Measurements from ENCODE around the gene CNOT10. TPM values are rescaled to one million over a fixed set of nuclear protein-coding genes. Genes with fewer than 3 reads are reported as not detected.
"Not testable (repeated sequence)": the region's sequence is repeated elsewhere in the genome, so short reads cannot be mapped to it uniquely, and the experiment has no call there.

The CNOT10 gene
- total and polyA plus RNA-seq, 2 donors (not counting 1 experiment from before 2014, with no cell fraction given) = 22.6 to 69.0 TPM

GRCh38 chr3:32781211-32781968, 96.4 kb downstream of the CNOT10 start:
- H3K9me3 Mint-ChIP-seq (ENCODE audit: insufficient read depth) = no peaks in the 10 kb centered on the region
- no peak overlapping the region for H3K27ac ChIP-seq (ENCODE audit: low read length in 2 of 2)
- no peaks in the 10 kb centered on the region for H3K27me3 Mint-ChIP-seq
- peaks cover 8% of the 10 kb centered on the region for H3K4me1 Mint-ChIP-seq
- peak; percentile 81 for DNase-seq
- H3K4me2 ChIP-seq (replicated peaks; ENCODE audit: low read depth, low read length, poor library complexity, severe bottlenecking) = peak overlapping the region; percentile 97
- intact Hi-C loops (cut with micrococcal nuclease) = loop anchor here (1.0 kb wide), 1 partner anchor 96 kb away; the partner anchor contains the start of gene CNOT10
- peaks cover 0 to 13% (median 0%) of the 10 kb centered on the region in 4 experiments for H3K27me3 ChIP-seq (replicated peaks in 1 of 4; ENCODE audit: control extremely low read depth in 1 of 4, control insufficient read depth in 3 of 4, insufficient read depth in 4 of 4, low read length in 3 of 4)
- H3K4me3 Mint-ChIP-seq = peak overlapping the region; percentile 96
- WGBS (ENCODE audit: insufficient coverage) = under 1% methylated on average over 52 of the region's 59 CpGs
- peak overlapping the region; percentile 90 for H2AFZ ChIP-seq (ENCODE audit: insufficient read depth, low read depth, low read length, poor library complexity, severe bottlenecking)
- peak overlapping the region; percentile 52 to 84 (median 70) for H3K4me3 ChIP-seq (ENCODE audit: control extremely low read depth in 1 of 5, extremely low read depth in 1 of 5, insufficient read depth in 1 of 5, low read depth in 2 of 5, low read length in 4 of 5)
- no peaks in the 10 kb centered on the region for H3K79me2 ChIP-seq (ENCODE audit: control insufficient read depth, insufficient read depth, low read length)
- H3K27ac Mint-ChIP-seq = peak overlapping the region; percentile 73
- no peaks in the 10 kb centered on the region for H3K9me3 ChIP-seq (ENCODE audit: control extremely low read depth in 1 of 3, control insufficient read depth in 2 of 3, insufficient read depth in 1 of 3, low read length in 2 of 3)
- TF ChIP-seq CTCF (IDR thresholded peaks at IDR 0.05) = peak; percentile 90
- TF ChIP-seq EZH2 (IDR thresholded peaks at IDR 0.05; ENCODE audit: borderline replicate concordance, insufficient read depth, low read depth, low read length, poor library complexity, severe bottlenecking) = no peak
- peak; percentile 91 for ATAC-seq (ENCODE audit: low read depth)
- H3K9ac ChIP-seq (ENCODE audit: low read length) = peak overlapping the region; percentile 83
- CTCF ChIA-PET = interaction anchor here (0.9 to 2.1 kb wide), 7 partner anchors 10 to 272 kb away, joined by 3 to 8 read pairs (median 5); no protein-coding TSS in a partner anchor
- no peaks in the 10 kb centered on the region for H4K20me1 ChIP-seq (ENCODE audit: control insufficient read depth, insufficient read depth, low read length, poor library complexity, severe bottlenecking)
- POLR2A ChIA-PET = no interaction called here
- peaks cover 4 to 10% of the 10 kb centered on the region in 2 donors for H3K4me1 ChIP-seq (ENCODE audit: control insufficient read depth in 2 of 2, insufficient read depth in 2 of 2, low read length in 2 of 2)
- H3K36me3 ChIP-seq (replicated peaks in 1 of 2; ENCODE audit: control extremely low read depth in 1 of 2, control insufficient read depth in 1 of 2, extremely low read depth in 1 of 2, insufficient read depth in 2 of 2, low read length in 1 of 2) = no peaks in the 10 kb centered on the region

- H3K4me2 ChIP-seq (replicated peaks; ENCODE audit: low read depth, low read length, poor library complexity, severe bottlenecking); H3K9me3 ChIP-seq (ENCODE audit: control extremely low read depth in 1 of 3, control insufficient read depth in 2 of 3, insufficient read depth in 1 of 3, low read length in 2 of 3); H3K27me3 Mint-ChIP-seq; H3K4me3 ChIP-seq (ENCODE audit: control extremely low read depth in 1 of 5, extremely low read depth in 1 of 5, insufficient read depth in 1 of 5, low read depth in 2 of 5, low read length in 4 of 5); H3K9me3 Mint-ChIP-seq (ENCODE audit: insufficient read depth); H3K27ac ChIP-seq (ENCODE audit: low read length in 2 of 2); H3K4me1 Mint-ChIP-seq; H4K20me1 ChIP-seq (ENCODE audit: control insufficient read depth, insufficient read depth, low read length, poor library complexity, severe bottlenecking); H3K36me3 ChIP-seq (replicated peaks in 1 of 2; ENCODE audit: control extremely low read depth in 1 of 2, control insufficient read depth in 1 of 2, extremely low read depth in 1 of 2, insufficient read depth in 2 of 2, low read length in 1 of 2); H3K9ac ChIP-seq (ENCODE audit: low read length); DNase-seq; ATAC-seq (ENCODE audit: low read depth); POLR2A ChIA-PET; H3K27ac Mint-ChIP-seq; H3K79me2 ChIP-seq (ENCODE audit: control insufficient read depth, insufficient read depth, low read length); H2AFZ ChIP-seq (ENCODE audit: insufficient read depth, low read depth, low read length, poor library complexity, severe bottlenecking): not testable (repeated sequence)
- Histone ChIP-seq H3K27me3 (replicated peaks in 1 of 4; ENCODE audit: control extremely low read depth in 1 of 4, control insufficient read depth in 3 of 4, insufficient read depth in 4 of 4, low read length in 3 of 4) (peaks cover 0 to 13% (median 0%) of the 10 kb centered on the region in 4 experiments), H3K4me1 (ENCODE audit: control insufficient read depth in 2 of 2, insufficient read depth in 2 of 2, low read length in 2 of 2) (peaks cover 4 to 10% of the 10 kb centered on the region in 2 donors)
- intact Hi-C loops (cut with micrococcal nuclease) = loop anchor here (1.0 kb wide), 1 partner anchor 97 kb away; the partner anchor contains the start of gene CNOT10
- 100% methylated on average over 3 of the region's 9 CpGs for WGBS (ENCODE audit: insufficient coverage)
- CTCF ChIA-PET = interaction anchor here (0.9 to 2.2 kb wide), 7 partner anchors 11 to 272 kb away, joined by 3 to 8 read pairs (median 5); no protein-coding TSS in a partner anchor
- peak overlapping the region; percentile 47 for H3K4me3 Mint-ChIP-seq
Observed at GRCh38 chr3:32781969-32782270, 96.9 kb downstream of the CNOT10 start.

Measured in B cell (primary cell).